Stimulated activated CD4-positive, alpha-beta T cell treated with anti-CD3 and anti-CD28 coated beads, Interleukin-4, amount 100 ng/mL, for 24 hours (primary cell): ENCODE results near the gene RTL1.

ENCODE experiments used
- DNase-seq: peaks from one replicate; pipeline ENCODE4 v3.0.0-alpha.2; 2020

Gene RTL1

GRCh38 chr14:100845341-100845740, 58.2 kb downstream of the RTL1 start:
- DNase-seq: no peak

DNA sequence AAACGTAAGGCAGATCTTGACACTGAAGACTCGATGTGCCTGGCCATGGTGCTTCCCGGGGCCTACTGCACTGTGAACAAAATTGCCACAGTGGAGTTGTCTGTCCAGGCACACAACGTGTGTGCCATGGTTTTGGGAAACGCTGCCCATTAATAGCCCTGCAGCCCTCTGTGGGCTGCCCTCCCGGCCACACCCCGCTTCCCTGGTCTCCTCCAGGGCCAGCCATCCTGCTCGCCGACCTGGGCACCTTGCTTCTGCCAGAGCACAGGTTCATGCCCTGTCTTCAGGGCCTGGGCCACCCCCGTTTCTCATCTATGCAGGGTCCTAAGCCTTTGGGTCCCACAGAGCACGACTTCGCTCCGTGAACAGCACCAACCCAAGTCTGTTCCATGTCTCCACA, 58.7 kb downstream of the RTL1 start:
- DNase-seq: no peak

GRCh38 chr14:100844421-100844820, 59.1 kb downstream of the RTL1 start:
- DNase-seq: no peak

DNA sequence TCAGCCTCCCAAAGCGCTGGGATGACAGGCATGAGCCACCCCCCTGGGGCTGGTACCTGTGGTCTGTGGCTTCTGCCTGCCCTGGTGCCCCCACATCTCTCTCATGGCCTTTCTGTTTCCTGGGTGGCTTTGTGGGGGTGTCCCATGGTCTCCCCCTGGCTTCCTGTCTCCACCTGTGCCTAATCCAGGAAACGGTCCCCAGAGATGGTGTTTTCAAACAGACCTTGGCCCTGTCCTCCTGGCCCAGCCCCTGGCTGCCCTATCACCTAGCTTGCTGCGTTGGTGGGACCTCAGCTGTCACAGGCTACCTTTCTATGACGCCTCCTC, 59.5 kb downstream of the RTL1 start:
- no peak for DNase-seq

GRCh38 chr14:100842799-100843198, 60.7 kb downstream of the RTL1 start:
- no peak for DNase-seq

- no peak for DNase-seq
These were observed 61.6 kb downstream of the RTL1 start for GRCh38 chr14:100841761-100842403.

DNA sequence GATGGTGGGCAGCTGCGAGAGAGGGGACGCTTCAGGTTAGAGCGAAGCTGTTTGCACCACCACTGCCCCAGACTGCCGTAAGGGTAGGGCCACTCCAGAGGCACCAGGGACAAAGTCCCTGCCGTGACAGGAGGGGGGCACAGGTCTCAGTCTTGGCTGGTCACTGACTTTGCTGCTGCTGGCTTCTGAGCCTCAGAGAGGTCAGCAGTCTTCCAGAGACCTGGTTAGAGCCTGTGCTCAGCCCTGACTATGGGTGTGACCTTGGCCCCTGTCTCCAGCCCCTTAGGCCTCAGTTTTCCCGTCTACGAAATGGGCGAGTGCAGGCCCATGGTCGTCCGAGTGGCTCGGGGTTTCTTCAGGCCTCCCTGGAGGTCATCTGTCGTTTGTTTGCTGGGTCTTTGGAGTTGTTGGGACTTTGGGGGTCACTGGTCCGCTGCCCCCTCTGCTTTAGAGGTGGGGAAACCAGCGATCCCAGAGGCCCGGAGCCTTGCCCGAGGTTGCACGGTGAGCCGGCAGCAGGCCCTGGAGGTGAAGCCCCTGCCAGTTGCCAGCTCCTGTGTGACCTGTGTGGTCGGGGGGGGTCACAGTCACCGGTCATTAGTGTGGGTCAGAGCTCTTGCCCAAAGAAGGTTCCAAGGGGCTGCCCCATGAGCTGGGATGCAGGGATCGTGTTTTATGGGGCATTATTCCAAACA, 62.3 kb downstream of the RTL1 start:
- no peak for DNase-seq

DNA sequence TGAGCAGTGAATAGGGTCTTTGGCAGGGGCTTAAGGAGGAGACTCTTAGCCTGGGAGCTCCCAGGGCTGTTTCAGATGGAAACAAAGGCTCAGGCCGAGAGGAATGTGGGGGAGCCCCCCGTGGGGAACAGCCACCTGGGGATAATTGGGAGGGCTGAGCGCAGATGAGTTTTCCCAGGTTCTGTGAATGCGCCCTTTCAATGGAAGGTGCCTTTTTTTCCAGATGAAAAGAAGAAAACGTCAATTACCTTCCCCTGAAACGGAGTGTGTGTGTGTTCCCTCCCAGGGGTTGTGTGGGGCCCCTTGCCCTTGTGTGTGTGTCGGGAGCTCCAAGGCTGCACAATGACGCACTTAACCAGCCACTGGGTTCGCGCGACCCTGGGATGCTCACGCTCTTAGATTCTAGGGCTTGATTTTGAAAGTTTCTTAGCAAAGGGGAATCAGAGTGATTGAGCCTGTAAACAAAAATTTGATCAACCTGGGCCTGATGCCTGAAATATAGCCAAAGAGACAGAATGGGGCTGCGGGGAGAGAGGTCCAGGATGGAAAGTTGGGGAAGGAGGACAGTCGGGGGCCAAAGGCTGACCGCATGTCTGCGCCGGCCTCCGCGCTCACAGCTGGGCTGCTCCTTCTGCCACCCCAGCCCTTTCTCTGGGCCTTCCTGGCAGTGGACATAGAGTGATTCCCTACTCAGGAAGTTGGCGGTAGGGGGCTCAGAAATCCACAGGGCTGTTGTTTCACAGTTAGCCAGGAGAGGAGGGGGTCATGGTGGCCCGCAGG, 63.0 kb downstream of the RTL1 start:
- no peak for DNase-seq

DNA sequence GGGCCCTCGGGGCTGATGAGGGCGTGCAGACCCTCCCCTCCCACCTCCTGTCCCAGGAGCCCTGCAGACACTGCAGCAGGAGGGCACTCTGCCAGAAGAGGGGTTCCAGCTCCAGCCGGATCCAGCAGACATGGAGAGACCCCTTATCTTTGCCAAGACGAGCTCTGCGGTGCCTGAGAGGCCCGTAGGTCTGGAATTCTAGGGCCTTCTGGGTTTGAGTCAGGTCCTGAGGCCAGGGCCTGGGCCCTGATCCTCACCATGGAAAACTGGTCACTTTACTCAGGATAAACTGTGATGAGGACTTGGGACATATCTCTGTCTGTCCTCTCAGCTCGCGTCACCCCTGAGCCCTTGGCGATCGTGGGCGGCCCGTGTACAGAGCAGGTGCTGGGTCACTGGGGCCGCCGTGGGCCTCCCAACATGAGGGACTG, 63.8 kb downstream of the RTL1 start:
- DNase-seq: no peak

DNA sequence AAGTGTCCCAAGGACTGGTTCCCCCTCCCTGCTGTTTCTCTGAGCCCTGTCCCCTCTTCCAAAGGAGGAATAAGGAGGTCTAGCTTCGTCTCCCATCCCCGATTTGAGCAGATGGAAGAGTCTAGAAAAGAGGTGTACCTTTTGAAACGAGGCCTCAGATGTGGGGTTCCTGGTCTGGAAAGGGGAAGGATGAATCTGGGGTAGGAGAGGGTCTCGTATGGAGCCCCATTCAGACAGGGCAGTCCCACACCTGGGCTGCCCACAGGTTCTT, 64.3 kb downstream of the RTL1 start:
- DNase-seq: no peak

GRCh38 chr14:100838493-100839314, 64.8 kb downstream of the RTL1 start:
- no peak for DNase-seq

DNA sequence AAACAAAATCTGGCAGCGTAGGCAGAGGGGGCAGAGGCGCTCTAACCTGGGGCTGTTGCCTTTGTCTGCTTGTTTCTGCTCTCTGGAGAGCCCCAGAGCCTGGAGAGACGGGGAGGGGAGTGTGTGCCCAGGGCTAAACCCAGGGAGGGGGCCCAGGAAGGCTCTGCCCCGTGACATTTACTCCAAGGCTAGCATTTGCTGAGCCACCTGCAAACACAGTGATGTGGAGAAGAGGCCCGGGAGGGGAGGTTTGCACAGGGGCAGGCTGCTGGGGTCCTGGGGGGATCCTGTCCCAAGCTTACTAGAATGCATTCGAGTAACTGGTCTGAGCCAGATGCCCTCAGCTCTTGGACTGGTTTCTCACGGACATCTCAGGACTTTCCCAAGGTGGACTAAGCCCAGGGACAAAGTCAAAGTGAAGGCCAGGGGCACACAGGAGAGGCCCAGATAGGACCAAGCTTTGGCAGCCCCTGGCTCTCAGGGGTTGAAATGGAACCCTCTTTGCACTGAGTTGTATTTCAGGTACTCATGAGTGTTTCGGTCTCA, 65.6 kb downstream of the RTL1 start:
- no peak for DNase-seq

- DNase-seq: no peak
These were observed 66.3 kb downstream of the RTL1 start for GRCh38 chr14:100836941-100837804.

DNA sequence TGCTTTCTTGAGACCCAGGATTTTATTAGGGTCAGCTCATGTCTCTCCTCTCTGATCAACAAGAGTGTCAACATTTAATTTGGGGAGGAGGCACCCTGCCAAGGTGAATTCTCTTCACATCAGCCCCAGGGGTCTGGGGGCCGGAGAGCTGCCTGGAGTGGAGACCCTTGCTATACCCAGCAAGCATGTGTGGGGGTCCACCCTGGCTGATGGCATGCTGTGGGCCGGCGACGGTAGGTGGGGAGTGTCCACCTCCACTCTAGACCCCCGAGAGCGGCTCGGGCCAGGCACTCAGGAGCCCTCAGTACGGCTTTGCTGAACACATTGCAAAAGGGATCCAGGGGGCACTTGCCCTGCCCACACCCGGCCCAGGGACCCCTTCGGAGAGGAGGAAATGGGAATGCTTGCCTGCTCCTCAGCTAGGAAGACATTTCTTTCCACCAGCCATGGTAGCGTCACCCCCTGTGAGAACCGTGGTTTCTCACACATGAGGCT, 67.2 kb downstream of the RTL1 start:
- DNase-seq: no peak

- no peak for DNase-seq
These were observed 67.8 kb downstream of the RTL1 start for GRCh38 chr14:100835548-100836310.

- DNase-seq: no peak
These were observed 68.6 kb downstream of the RTL1 start for GRCh38 chr14:100834794-100835547.

DNA sequence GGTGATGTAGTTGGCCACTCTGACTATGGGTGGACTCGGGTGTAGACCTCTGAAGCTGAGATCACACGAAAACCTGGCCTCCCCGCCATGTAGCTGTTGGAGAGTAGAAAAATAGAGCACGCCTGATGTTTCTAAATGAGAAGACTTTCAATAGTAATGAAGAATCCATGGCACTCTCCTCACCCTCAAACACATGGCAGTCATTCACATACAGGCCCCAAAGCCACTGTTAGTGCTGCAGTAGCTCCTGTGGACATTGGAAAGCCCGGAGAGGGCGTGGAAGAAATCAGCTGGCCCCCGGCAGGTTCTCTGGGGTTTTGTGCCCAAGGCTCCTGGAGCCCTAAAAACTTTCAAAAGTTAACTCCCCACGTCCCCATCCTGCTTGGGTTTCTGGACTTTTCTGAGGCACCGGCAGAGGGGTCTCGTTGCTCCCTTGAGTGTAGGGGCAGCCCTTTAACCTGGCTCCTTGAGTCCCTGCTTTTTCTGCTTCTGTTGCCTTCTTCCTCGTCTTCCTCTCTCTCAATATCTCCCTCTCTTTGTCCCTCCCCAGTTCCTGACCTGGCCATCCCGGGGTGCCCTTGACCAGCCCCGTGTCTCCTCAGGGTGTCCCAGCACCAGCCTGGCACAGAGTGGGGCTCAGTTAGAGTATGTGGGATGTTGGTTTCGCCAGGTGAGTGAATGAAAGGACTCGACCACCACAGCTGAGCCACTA, 69.3 kb downstream of the RTL1 start:
- DNase-seq: no peak

DNA sequence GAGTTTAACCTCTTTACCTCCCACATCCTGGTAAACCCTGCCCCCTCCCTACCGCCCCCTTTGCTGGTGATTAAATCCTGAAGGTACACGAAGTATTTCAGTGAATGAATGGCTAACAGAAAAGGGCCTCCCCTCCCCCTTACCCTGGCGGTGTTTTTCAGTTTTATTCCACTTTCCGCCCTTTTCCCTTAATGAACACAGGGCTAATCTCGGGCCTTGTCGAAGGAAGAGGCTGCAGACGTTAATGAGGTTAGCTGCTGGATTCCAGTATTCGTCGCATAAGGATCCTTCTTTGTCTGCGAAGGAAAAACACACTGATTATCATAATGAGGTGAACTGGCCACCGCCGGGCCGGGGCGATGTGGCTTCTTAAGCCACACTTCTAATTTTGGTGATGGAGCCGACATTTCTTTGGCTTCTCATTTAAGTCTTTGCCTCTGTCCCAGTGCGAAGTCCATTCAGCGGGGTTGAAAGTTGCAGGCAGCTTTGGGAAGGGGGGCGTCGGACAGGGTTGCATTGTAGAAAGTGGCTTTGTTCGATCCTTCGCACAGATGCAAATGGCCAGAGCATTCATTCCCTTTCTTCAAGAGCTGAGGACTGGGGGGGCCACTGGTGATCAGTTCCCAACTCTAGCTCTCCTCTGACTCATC, 71.1 kb downstream of the RTL1 start:
- DNase-seq: no peak

- no peak for DNase-seq
These were observed 72.8 kb downstream of the RTL1 start for GRCh38 chr14:100830681-100831080.
